RKO (cell line): ENCODE results near the gene ELP6.

Experiments used
- DNase-seq: peaks from one replicate; pipeline ENCODE4 v3.0.0-alpha.2; 2016; ENCODE audit warnings: low spot score

ELP6 gene

GRCh38 chr3:47513125-47513929 is at the start of gene ELP6:
ELP6 (minus strand) TSS chr3:47513712; CDS start chr3:47513590, 122 bp downstream.
- peak; percentile 96 for DNase-seq

- DNase-seq = no peak
These were observed 42.8 kb upstream of the ELP6 start for GRCh38 chr3:47556351-47556750.

GRCh38 chr3:47554335-47554734 is 40.8 kb upstream of the ELP6 start:
- no peak for DNase-seq

- DNase-seq = no peak
These were observed 39.9 kb upstream of the ELP6 start for GRCh38 chr3:47553407-47553806.

- DNase-seq = no peak
These were observed 29.1 kb upstream of the ELP6 start for GRCh38 chr3:47542471-47543173.

GRCh38 chr3:47541583-47542108 is 28.1 kb upstream of the ELP6 start:
- no peak for DNase-seq

GRCh38 chr3:47540281-47540680 is 26.8 kb upstream of the ELP6 start:
- DNase-seq = no peak

- no peak for DNase-seq
These were observed 23.5 kb upstream of the ELP6 start for GRCh38 chr3:47536967-47537366.

GRCh38 chr3:47536221-47536891 is 22.8 kb upstream of the ELP6 start:
- no peak for DNase-seq

- no peak for DNase-seq
These were observed 20.5 kb upstream of the ELP6 start for GRCh38 chr3:47533996-47534454.

- no peak for DNase-seq
These were observed 20.0 kb upstream of the ELP6 start for GRCh38 chr3:47533481-47533880.

- no peak for DNase-seq
These were observed 14.6 kb upstream of the ELP6 start for GRCh38 chr3:47527952-47528725.

GRCh38 chr3:47525617-47526016 is 12.1 kb upstream of the ELP6 start:
- DNase-seq = no peak

- DNase-seq = no peak
These were observed 10.0 kb upstream of the ELP6 start for GRCh38 chr3:47523310-47524073.

GRCh38 chr3:47522082-47522987 is 8.8 kb upstream of the ELP6 start:
- peak; percentile 94 for DNase-seq

GRCh38 chr3:47520756-47521155 is 7.2 kb upstream of the ELP6 start:
- DNase-seq = no peak

- no peak for DNase-seq
These were observed 4.4 kb upstream of the ELP6 start for GRCh38 chr3:47517937-47518336.

- DNase-seq = no peak
These were observed 2.4 kb upstream of the ELP6 start for GRCh38 chr3:47515864-47516319.

GRCh38 chr3:47515100-47515499 is 1.6 kb upstream of the ELP6 start:
- no peak for DNase-seq
